ENCODE results near the gene GID4. TPM values are rescaled to one million over a fixed set of nuclear protein-coding genes. Genes with fewer than 3 reads are reported as not detected.

GID4 gene
- total and polyA plus RNA-seq, 10 donors, result 3.0 to 11.5 (median 8.4) TPM

- H3K27me3 ChIP-seq (replicated peaks in 1 of 7), result peaks cover 0 to 20% (median 0%) of the 10 kb centered on the region in 7 donors
- H3K4me3 ChIP-seq, result no peak overlapping the region
- DNase-seq, result no peak
Measured at GRCh38 chr17:18079543-18079942, 40.3 kb downstream of the GID4 start.

GRCh38 chr17:18084256-18084655, 45.0 kb downstream of the GID4 start:
- H3K27me3 ChIP-seq (replicated peaks in 1 of 7), result peaks cover 0 to 8% (median 0%) of the 10 kb centered on the region in 7 donors
- WGBS, 5 donors, result 85 to 92% (median 89%) methylated on average over 4 of the region's 4 CpGs
- H3K36me3 ChIP-seq, result no peaks in the 10 kb centered on the region
- no peak for DNase-seq
- no peaks in the 10 kb centered on the region for H3K9me3 ChIP-seq
- H3K27ac ChIP-seq, result no peak overlapping the region
- intact Hi-C loops (cut with DNase I; ENCODE audit: low total_unique reads), result no loop called here
- no peak for TF ChIP-seq CTCF (IDR thresholded peaks at IDR 0.05 in 8 of 11, conservative IDR thresholded peaks at IDR 0.05 in 3 of 11)
- TF ChIP-seq POLR2AphosphoS5 (IDR thresholded peaks at IDR 0.05), result no peak
- H3K4me3 ChIP-seq, result no peak overlapping the region
- H3K4me1 ChIP-seq, result peaks cover 9 to 23% (median 18%) of the 10 kb centered on the region in 6 donors

More at GRCh38 chr17:18079543-18079942, 40.3 kb downstream of the GID4 start:
- Histone ChIP-seq H3K36me3 (no peaks in the 10 kb centered on the region), H3K4me1 (no peaks in the 10 kb centered on the region), H3K27ac (no peak overlapping the region), H3K9me3 (no peaks in the 10 kb centered on the region)
- intact Hi-C loops (cut with DNase I; ENCODE audit: low total_unique reads), result no loop called here
- TF ChIP-seq POLR2AphosphoS5 (IDR thresholded peaks at IDR 0.05) (no peak), CTCF (IDR thresholded peaks at IDR 0.05 in 8 of 11, conservative IDR thresholded peaks at IDR 0.05 in 3 of 11) (no peak), POLR2A (IDR thresholded peaks at IDR 0.05) (no peak)
- 75 to 86% (median 84%) methylated on average over 4 of the region's 4 CpGs for WGBS, 5 donors

DNA sequence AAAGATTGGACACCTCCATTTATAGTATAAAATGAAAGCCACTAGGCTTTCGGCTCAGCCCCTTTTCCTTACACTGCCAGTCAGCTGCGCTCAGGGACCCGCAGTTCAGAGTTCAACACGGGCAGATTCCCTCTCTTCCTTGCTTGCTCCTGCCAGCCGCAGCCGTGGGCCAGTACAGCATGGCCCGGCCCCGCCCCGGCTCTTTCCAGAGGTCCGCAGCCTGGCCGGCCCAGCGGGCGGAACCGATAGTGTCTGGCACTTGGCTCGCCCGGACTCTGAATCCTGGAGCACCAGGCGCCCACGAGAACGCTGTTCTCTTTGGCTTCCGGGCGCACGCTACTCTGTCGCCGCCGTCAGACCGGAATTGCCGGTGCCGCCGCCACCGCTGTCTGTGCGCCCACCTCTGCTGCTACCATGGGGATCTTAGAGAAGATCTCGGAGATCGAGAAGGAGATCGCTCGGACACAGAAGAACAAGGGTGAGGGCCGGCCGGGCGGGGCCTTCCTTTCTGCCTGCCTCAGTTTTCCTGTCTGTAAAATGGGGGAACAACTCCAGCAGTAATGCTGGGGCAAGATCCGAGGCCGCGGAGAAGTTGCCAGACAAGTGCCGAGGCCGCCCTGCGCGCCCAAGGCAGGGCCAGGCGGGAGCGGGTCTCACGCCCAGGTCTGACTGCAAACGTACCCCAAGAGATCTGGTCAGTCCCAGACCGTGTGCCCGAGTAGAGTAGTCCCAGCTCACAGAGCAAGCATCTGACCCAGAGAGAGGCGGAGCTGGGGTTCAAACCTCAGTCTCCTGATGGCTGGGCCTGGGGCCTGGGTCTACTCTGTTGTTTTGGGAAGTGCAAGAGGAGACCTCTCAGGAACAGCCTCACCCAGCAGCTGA, 48.6 kb downstream of the GID4 start, which contains the start of gene DRG2:
Gene DRG2, plus strand, starts transcription at position 339 of the 882 bp plus-strand sequence. Its CDS starts 76 bp downstream, at position 415.
- intact Hi-C loops (cut with DNase I; ENCODE audit: low total_unique reads), result no loop called here
- Histone ChIP-seq H3K36me3 (peaks cover 0 to 24% (median 6%) of the 10 kb centered on the region in 6 donors), H3K4me1 (peaks cover 9 to 31% (median 24%) of the 10 kb centered on the region in 6 donors), H3K27me3 (replicated peaks in 1 of 7) (no peaks in the 10 kb centered on the region), H3K4me3 (peak within 1 kb of the TSS; percentile 66 to 98 (median 81)), H3K9me3 (no peaks in the 10 kb centered on the region), H3K27ac (peak within 1 kb of the TSS; percentile 61 to 91 (median 82))
- WGBS, 5 donors, result 1 to 3% (median 2%) methylated on average over 22 to 52 of the region's 52 CpGs
- peak; percentile 95 for DNase-seq
- peak in 2 of 3 donors; percentile 15 to 45 for TF ChIP-seq POLR2A (IDR thresholded peaks at IDR 0.05)
- peak; percentile 88 to 92 (median 89) for TF ChIP-seq POLR2AphosphoS5 (IDR thresholded peaks at IDR 0.05)
- TF ChIP-seq CTCF (IDR thresholded peaks at IDR 0.05 in 8 of 11, conservative IDR thresholded peaks at IDR 0.05 in 3 of 11), result peak in 4 of 11 experiments; percentile 14 to 31 (median 21)

DNA sequence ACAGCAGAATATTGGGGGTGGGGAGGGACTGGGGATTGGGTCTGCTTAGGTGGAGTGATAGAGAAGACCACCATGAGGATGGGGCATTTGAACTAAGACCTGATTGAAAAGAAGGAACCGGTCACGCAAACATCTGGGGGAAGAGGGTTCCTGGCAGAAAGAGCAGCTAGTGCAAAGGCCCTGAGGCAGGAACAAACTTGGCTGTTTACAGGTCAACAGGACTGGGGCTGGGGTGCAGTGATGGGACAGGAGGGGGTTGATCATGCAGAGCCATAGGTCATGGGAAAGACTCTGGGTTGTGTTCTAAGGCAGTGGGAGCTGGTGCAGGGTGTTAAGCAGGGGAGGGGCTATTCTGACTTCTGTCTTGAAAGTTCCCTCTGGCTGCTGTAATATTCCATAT, 50.4 kb downstream of the GID4 start:
- H3K27me3 ChIP-seq (replicated peaks in 1 of 7), result no peaks in the 10 kb centered on the region
- intact Hi-C loops (cut with DNase I; ENCODE audit: low total_unique reads), result no loop called here
- WGBS, 5 donors, result 85 to 100% (median 98%) methylated on average over 2 of the region's 2 CpGs

More for the DNA sequence above, 50.4 kb downstream of the GID4 start:
- no peak for TF ChIP-seq CTCF (IDR thresholded peaks at IDR 0.05 in 8 of 11, conservative IDR thresholded peaks at IDR 0.05 in 3 of 11)
- TF ChIP-seq POLR2A (IDR thresholded peaks at IDR 0.05), result no peak
- TF ChIP-seq POLR2AphosphoS5 (IDR thresholded peaks at IDR 0.05), result no peak
- H3K4me1 ChIP-seq, result peaks cover 9 to 31% (median 24%) of the 10 kb centered on the region in 6 donors
- H3K9me3 ChIP-seq, result no peaks in the 10 kb centered on the region
- H3K27ac ChIP-seq, result no peak overlapping the region
- peak overlapping the region in 1 of 8 donors; percentile 98 for H3K4me3 ChIP-seq
- H3K36me3 ChIP-seq, result peaks cover 0 to 42% (median 19%) of the 10 kb centered on the region in 6 donors
- no peak for DNase-seq
